SK-N-MC (cell line): ENCODE data around the gene FARP2.

Source experiments
- EZH2 ChIP-seq: fragments of 200-600 bp; sonication (generic); IDR thresholded peaks from one replicate; pipeline ENCODE4 v1.6.1; 2017; ENCODE audit warnings: antibody characterized with exemption
- FOXP2 ChIP-seq: optimal IDR thresholded peaks from 2 replicates; pipeline ENCODE3; 2011; ENCODE audit warnings: mild to moderate bottlenecking, moderate library complexity; ENCODE audit not compliant: insufficient read depth; ENCODE audit errors: extremely low read length, control extremely low read depth
- POLR2AphosphoS5 ChIP-seq: IDR thresholded peaks from 2 replicates; pipeline ENCODE4 v1.6.1; 2012; ENCODE audit warnings: mild to moderate bottlenecking, low read depth, low read length, borderline replicate concordance

DNA sequence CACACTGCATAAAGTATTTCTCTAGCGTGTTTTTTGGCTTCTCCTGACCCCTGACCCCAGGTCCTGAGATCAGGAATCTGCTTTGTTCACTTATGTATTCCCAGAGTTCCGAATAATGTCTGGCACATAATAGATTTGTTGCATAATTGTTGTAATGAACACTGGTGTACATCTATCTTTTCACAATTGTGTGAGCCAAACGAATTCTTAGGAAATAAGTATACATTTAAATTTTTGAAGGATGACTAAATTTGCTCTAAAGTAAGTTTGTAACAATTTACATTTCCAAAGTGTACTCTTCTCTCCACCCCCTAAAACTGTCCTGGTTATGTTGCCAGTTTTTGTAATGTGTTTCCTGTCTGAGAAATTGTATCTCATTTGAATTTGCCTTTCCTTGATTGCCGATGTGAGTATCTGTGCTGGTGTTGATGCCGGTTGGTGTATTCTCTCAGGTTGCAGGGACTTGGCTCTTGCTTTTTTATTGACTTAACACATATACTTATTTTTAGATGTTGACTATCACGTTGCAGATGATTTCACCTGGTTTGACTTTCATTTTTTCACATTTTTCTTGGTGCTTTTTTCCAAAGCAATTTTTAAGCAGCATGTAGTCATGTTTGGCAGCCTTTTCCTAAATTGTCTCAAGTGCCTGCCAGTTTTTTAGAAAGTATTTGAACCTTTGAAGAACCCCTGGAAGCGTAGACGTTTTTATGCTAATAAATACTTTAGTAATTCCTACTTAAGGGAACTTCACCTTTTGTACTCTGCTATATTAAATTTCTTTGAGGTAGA, 16.1 kb upstream of the FARP2 start:
- TF ChIP-seq EZH2 = no peak
- no peak for TF ChIP-seq POLR2AphosphoS5
- TF ChIP-seq FOXP2 = no peak
